GM21423 (cell line): ENCODE results near the gene CDKL1.
"Not testable (repeated sequence)": the region's sequence is repeated elsewhere in the genome, so short reads cannot be mapped to it uniquely, and the experiment has no call there.

ENCODE experiments used
- ATAC-seq: cut with Tn5 transposase; IDR thresholded peaks from one replicate; pipeline ENCODE4 v1.9.1; 2021; ENCODE audit warnings: mild to moderate bottlenecking, moderate library complexity; ENCODE audit not compliant: unreplicated experiment

Gene CDKL1

DNA sequence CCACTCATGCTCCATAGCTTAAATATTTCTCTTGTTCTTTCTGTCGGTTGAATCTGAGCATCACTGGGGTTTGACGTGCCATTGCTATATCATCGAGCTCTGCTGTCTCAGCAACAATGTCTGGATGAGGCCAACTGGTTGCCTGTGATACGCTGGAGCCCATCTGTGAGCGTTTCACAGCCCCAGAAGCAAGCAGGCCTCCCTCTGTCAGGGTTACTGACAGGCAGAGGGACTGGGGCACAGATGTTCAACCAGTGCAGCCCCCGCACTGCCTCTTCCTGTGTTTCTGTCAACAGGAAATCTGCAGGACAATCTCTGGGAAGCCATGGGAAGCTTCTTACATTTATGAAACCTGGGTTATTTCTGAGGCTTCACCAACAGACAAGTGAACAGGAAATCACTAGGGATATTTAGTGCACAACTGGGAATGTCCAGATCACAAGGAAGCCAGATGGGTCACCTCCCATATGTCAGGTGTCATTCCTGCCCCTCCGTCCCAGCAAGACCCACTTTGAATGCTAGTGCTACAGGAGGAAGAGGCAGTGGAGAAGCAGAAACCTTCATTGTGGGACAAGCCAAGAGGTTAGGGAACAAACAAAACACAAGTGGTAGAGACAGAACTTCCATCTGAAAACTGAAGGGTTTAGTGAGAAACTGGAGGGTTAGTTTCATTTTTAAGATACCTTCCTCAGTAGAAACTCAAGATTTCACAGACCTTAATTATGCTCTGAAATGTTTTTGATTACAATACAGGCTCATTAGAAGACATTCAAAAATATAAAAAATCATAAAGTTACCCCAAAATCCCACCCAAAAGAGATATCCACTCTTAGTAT, 60.5 kb downstream of the CDKL1 start:
- ATAC-seq = no peak

DNA sequence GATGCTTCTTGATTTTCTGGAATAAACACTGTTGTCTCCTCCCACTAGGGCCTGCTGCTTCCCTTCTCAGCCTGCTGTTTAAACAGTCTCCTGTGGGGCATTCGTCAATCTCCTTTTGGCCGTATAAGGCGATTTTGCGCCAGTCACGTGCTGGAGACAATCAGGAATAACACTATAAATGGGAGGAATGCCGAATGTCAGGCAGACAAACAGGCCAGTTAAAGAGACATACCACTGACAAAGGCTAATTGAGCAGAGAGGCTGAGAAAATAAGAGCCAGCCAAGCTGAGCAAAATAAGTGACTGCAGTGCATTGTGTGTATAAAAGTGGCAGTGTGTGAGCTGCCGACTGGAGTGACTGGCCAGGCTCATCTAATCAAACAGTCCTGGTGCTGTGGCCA, 61.3 kb downstream of the CDKL1 start:
- no peak for ATAC-seq

DNA sequence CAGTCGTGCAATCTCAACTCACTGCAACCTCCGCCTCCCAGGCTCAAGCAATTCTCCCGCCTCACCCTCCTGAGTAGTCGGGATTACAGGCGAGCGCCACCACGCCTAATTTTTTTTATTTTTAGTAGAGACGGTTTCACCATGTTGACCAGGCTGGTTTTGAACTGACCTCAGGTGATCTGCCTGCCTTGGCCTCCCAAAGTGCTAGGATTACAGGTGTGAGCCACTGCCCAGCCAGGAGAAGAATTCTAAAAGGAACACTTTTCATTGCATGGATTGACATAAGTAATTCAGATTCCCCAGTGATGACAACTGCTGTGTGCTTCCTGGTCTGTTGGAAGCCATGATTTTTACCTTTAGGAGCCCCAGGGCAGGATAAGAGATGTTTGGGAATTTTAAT, 62.5 kb downstream of the CDKL1 start:
- no peak for ATAC-seq

DNA sequence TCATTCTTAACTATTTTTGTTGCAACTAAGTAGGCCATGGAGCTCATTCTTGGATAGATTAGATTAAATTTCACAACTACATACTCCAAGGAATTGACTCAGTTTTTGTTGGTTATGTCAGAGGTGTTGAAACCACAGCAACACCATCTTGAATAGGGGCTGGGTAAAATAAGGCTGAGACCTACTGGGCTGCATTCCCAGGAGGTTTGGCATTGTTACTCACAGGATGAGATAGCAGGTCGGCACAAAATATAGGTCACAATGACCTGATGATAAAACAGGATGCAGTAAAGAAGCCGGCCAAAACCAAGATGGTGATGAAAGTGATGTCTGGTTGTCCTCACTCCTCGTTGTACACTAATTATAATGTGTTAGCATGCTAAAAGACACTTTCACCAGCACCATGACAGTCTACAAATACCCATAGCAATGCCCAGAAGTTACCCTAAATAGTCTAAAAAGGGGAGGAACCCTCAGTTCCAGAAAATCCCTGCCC, 63.6 kb downstream of the CDKL1 start:
- ATAC-seq = no peak

DNA sequence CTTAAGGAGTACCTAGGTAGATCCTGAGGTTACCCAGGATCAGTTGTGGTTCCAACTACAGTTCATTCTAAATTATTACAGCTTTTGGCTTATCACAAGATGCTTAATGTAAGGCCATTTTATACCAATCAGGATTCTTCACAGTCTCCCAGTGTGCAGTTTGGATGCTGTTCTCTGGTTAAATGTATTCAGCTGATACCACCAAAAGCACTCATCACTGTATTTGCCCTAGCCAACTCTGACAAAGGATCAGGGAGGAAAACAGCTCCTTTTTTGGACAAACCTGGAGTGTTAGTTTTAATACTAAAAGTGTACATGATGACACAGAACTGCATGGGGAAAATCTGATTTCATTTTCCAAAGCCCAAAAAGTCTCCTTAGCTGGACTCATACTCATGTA, 65.1 kb downstream of the CDKL1 start:
- no peak for ATAC-seq

DNA sequence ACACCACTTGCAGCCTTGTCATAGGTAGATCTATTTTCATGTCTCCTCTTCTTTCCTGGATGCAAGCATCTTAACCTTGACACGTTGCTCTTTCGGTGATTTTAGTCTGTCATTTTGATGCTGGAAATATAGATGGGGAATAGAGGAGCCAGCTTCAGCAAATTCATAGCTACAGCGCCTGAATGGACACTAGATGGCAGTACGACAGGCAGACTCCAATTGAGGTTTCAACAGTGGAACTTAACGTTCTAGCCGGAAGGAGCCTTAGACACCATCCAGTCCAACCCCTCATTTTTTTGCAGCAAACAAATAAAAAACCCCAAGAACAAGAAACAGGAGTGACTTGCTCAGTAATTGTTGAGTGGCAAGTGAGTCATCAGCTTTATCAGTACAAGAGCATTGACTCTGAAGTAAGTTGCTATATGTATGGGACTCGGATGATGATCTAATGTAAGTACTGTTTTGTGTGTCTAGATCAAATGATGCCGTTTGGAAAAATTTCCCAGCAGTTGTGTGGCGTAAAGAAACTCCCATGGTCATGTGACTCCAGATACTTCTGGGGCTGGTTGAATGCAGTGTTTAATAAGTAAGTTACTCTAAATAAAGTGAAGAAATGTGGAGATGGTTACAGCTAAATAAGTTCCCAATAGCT, 75.5 kb downstream of the CDKL1 start:
- ATAC-seq = peak; percentile 89

DNA sequence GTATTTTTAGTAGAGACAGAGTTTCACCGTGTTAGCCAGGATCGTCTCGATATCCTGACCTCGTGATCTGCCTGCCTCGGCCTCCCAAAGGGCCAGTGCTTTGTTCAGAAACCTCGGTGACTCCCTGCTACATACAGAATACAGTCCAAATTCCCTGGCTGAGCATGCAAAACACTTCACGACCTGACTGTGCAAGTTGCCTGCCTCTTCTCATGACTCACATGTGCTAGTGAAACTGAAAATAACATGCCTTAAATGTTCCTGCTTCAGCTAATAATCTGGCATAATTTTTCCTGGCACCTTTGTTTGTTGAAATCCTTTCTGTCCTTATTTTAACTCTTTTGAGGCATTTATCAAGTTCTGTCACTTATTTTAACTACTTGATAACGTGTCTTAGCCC, 76.4 kb downstream of the CDKL1 start:
- no peak for ATAC-seq

DNA sequence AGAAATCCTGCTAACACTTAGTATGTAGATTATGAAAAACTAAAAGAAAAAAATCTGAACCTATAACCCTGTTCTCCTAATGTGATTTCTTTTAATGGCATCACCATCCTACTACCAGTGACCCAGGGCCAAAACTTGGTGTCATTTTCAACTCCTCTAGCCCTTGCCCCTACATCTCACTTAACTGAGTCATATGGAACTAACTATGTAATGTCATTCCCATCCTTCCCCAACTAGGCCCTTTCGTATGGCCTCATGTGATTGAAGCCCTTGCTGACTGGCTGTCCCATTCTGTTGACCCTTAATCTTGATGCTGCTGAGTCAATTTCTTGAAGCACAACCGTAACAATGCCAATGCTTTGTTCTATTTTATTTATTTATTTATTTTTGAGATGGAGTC, 77.0 kb downstream of the CDKL1 start:
- no peak for ATAC-seq

DNA sequence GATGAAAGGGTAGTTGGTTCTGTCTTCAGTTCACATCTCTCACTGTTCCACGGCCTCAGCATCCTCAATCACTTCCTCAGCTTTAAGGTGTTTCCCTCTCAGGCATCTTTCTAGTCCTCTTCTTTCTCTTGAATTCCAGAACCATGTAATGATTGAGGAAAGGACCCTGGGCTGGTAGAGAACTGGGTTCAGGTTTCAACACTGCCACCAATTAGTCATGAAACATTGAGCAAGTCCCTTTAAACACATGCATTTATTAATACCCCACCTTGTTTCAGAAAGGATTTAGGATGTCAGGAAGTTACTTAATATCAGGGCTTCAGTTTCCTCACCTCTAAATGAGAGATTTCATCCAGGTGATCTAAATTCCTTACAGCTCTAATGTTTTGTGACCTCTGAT, 77.4 kb downstream of the CDKL1 start:
- ATAC-seq = no peak

DNA sequence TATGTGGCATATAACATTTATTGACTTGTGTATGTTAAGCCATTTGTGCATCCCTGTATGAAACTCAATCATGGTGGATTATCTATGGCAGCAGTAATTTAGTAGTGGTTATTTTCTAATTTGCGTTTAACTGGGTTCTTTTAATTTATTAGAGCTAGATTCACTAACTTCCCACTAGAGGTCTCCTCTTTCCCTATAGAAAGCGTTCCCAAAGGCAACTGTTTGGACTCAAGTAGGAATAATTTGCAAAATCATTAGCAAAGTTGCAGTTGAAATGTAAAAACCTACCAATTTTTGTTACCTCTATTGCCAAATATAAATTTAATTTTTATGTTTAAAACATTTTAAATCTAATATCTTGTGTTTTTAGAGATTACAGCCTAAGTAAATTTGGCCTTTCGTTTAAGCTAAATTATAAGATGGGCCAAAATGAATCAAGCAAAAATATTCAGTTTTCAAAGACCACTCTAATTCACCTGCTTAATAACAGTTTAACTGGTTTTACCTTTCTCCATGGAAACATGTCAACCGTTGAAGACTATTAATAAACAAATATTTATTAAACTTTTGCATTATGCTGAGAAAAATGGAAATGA, 78.6 kb downstream of the CDKL1 start:
- no peak for ATAC-seq

DNA sequence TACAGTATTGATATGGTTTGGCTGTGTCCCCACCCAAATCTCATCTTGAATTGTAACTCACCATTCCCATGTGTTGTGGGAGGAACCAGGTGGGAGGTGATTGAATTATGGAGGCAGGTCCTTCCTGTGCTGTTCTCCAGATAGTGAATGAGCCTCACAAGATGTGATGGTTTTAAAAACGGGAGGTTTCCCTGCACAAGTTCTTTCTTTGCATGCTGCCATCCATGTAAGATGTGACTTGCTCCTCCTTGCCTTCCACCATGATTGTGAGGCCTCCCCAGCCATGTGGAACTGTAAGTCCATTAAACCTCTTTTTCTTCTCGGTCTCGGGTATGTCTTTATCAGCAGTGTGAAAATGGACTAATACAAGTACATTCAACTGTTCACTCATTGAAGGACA, 82.6 kb downstream of the CDKL1 start:
- not testable (repeated sequence) for ATAC-seq

DNA sequence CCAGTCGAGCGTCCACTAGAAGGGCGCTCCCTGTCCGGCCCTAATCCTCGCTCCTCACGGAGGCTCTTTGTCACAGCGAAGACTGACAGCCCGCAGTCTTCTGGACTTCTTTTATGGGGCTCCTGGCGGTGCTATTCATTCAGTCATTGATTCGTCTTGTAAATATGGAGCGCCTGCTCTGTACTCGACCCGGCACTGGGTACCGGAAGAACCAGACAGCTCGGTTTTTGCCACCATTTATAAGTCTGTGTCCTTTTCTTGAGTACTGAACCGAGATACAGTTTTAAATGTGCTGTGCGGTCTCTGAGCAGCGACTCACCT, 84.0 kb downstream of the CDKL1 start:
- peak; percentile 26 for ATAC-seq

DNA sequence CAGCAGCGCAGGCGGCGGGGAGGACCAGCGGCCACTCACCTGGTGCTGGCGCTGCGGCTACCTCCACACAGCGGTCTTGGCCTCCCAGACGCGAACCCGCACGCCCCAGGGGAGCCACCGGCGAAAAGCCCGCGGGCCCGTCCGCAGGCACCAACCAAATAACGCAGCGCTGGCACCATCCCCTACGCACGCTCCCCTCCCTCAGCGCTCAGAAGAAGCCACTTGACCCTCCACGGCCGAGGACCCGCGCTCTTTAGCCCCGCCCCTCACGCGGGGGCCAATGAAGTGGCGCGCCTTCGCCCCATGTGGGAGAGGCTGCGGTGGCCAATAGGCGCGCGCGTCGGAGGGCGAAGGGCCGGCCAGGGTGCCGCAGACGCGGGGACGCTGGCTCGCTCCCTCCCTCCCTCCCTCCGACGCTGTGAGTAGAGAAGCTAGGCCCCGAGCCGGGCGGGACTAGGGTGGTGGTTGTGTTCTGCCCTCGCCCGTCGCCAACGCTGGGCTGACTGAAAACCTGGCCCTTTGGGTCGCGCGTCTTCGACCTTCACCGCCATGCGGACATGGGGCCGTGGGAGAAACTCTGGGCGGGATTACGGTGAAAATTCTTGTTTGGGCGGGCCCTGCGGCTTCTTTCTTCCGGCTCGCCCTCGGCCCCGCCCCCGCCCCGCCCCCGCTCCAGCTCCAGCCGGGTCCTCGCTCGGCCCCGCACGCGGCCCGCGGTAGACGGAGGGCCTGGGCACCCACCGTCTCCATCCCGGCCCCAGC, 84.5 kb downstream of the CDKL1 start, which contains the start of the genes DMAC2L and L2HGDH:
Gene DMAC2L (plus strand): TSS at position 353 of the 762 bp plus-strand sequence. CDS start 9,164 bp downstream, outside the sequence.
Gene L2HGDH (minus strand): TSS at position 258 of the 762 bp plus-strand sequence. CDS start 79 bp downstream, at position 179.
- ATAC-seq = peak; percentile 93

DNA sequence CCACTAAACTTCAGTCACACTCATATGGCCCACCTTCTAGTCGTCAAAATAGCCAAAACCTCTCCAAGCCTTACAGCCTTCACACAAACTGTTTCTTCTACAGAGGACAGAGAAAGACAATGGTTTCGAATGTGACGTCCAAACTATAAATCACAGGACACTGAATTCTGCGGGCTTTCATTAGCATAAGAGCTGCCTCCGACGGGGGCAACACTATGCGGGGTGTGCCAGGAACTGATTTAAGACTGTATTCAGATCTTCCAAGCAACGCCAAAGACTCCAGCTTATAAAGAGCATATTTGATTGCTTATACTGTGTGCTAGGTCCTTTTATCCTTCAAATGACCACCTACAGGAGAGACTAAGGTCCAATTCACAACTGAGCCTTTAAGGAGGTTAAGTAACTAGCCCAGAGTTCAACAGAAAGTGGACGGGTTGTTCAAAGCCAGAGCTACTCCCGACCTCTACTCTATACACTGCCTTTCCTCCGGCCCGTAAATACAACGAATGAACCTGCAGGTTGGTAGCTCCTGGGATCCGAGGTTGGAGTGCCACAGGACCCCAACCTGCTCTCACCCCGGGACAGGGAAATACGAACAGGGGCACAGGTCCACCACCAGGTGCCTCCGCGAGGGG, 85.2 kb downstream of the CDKL1 start:
- no peak for ATAC-seq

DNA sequence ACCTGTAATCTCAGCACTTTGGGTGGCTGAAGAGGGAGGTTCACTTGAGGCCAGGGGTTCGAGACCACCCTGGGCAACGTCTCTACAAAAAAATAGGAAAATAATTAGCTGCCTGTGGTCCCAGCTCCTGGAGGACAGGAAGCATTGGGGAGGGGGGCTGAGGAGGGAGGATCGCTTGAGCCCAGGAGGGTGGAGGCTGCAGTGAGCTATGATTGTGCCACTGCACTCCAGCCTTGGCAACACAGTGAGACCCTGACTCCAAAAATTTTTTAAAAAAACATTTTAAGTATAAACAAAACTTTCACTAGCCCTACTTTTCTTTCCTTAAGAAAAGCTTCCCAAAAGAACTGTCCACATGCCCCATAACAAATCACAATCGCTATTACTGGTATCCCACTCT, 86.2 kb downstream of the CDKL1 start:
- ATAC-seq = no peak

DNA sequence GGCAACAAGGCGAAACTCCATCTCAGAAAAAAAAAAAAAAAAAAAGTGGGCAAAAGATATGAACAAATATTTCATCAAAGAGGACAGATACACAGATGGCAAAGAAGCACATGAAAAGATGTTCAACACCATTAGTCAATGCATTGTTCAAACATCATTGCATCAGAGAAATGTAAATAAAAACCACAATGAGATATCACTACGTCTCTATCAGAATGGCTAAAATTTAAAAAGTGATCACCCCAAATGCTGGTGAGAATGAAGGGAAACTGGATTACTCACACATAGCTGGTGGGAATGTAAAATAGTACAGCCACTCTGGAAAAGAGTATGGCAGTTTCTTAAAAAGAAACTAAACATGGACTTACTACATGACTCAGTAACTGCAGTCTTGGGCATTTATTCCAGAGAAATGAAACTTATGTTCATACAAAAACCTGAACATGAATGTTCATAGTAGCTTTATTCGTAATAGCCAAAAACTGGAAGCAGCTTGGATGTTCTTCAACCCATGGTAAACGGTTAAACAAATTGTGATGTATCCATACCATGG, 88.2 kb downstream of the CDKL1 start:
- ATAC-seq = no peak

DNA sequence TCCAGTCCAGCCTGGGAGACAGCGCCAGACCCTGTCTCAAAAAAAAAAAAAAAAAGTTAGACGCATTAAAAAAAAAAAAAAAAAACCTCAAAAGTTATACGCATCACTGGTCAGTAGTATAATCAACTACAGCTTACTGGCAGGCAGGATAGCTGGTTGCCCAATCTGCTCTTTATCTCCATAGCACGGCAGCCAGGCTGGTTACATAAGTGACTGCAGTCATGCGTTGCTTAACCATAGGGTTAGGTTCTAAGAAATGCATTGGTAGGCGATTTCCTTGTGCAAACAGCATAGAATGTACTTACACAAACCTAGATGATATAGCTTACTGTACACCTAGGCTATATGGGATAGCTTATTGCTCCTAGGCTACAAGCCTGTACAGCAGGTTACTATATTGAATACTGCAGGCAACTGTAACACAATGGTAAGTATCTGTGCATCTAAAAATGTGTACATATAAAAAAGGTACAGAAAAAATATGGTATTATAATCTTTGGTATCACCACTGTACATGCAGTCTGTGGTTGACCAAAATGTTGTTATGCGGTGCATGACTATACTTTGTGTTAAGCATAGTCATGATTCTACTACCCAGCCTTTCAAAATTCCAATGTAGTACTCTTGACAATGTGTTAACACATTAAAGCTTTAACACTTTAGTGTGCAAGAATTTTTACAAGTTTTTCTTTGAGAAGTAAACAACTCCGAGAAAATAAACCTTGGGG, 92.8 kb downstream of the CDKL1 start:
- ATAC-seq = no peak

DNA sequence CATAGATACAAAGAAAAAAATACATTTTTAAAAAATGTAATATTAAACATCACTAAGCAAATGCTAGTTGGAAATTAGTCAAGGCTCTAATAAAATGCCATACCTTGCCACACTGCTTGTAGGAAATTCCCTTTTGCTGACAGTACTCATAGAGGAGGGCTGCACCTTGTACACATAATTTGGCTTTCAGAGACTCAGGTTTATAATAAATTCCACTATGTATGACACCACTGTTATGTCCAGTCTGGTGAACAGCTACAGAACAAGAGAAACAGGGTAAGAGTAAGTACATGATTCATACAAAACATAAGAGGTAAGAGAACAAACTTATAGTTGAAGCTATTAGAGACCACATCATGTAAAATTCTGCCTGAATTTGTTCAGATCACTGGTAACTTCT, 94.8 kb downstream of the CDKL1 start:
- ATAC-seq = no peak

DNA sequence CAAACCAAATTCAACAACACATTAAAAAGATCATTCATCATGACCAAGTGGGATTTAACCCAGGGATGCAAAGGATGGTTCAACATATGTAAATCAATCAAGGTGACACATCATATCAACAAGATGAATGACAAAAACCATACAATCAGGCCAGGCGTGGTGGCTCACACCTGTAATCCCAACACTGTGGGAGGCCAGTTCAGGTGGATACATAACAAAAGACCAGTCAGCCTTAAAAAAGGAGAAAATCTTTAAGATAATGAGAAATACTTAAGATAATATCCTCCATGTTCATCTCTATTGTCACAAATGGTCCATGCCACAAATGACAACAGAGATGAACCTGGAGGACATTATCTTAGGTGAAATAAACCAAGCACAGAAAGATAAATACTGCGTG, 97.1 kb downstream of the CDKL1 start:
- ATAC-seq = no peak

DNA sequence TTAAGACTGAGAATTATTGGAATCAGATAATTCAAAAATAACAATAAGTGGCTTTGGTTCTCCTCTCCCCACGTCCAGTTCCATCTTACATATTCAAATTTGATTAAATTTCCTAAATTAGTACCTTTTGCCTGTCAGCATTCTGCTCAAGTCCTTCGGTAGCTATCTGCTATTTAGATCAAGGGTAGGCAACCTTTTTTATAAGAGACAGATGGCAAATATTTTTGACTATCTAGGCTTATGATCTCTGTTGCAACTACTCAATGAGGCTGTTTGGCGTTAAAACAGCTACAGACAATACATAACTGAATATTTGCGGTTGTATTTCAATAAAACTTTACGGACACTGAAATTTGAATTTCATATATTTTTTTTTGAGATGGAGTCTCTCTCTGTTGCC, 106.4 kb downstream of the CDKL1 start:
- ATAC-seq = no peak
